Esophagus muscularis mucosa (tissue), 4 donors: ENCODE results near the gene ARHGDIB. TPM values are rescaled to one million over a fixed set of nuclear protein-coding genes. Genes with fewer than 3 reads are reported as not detected.

ENCODE experiments used
- DNase-seq: peaks from one replicate; pipeline ENCODE4 v3.0.0-alpha.2; 2017; ENCODE audit errors: extremely low spot score
- H3K27ac ChIP-seq, 4 donors: fragments of 200-600 bp; sonication (generic); replicated peaks in 1 of 4; 1 replicate in 3 of 4; 2 replicates in 1 of 4; pipeline ENCODE4 v1.5.1; 2016 to 2019; ENCODE audit warnings: mild to moderate bottlenecking in 1 of 4
- H3K27me3 ChIP-seq, 4 donors: fragments of 200-600 bp; sonication (generic); one replicate each; pipeline versions ENCODE4 v1.5.1 to v1.6.0; 2016 to 2019
- H3K36me3 ChIP-seq, 4 donors: fragments of 200-600 bp; sonication (generic); one replicate each; pipeline ENCODE4 v1.5.1; 2016 to 2019
- H3K4me1 ChIP-seq, 4 donors: fragments of 200-600 bp; sonication (generic); one replicate each; pipeline ENCODE4 v1.5.1; 2016 to 2019
- H3K4me3 ChIP-seq, 4 donors: fragments of 200-600 bp; sonication (generic); 1 replicate in 2 of 4; 2 replicates in 2 of 4; pipeline ENCODE4 v1.5.1; 2016 to 2019; ENCODE audit warnings: mild to moderate bottlenecking in 4 of 4, moderate library complexity in 1 of 4
- H3K9me3 ChIP-seq, 4 donors: fragments of 200-600 bp; sonication (generic); 1 replicate in 3 of 4; 2 replicates in 1 of 4; pipeline ENCODE4 v1.5.1; 2016 to 2019
- EP300 ChIP-seq: sonication (generic); formaldehyde crosslinking; IDR thresholded peaks from one replicate; pipeline ENCODE4 v1.6.1; 2017; ENCODE audit warnings: antibody characterized with exemption
- POLR2A ChIP-seq: fragments of 450-650 bp; IDR thresholded peaks from one replicate; pipeline ENCODE4 v1.6.1; 2017; ENCODE audit warnings: antibody characterized with exemption, moderate library complexity, mild to moderate bottlenecking, low read depth
- POLR2AphosphoS5 ChIP-seq, 2 donors: sonication (generic); formaldehyde crosslinking; IDR thresholded peaks; one replicate each; pipeline ENCODE4 v1.6.1; 2017; ENCODE audit warnings: antibody characterized with exemption in 2 of 2
- WGBS: methylation state at CpG from one replicate; pipeline ENCODE4 v1.1.5; 2018; 5-methylcytosine and 5-hydroxymethylcytosine counted together
- intact Hi-C: fragments of 100-400 bp; cut with DNase I; formaldehyde crosslinking; loops from one replicate; pipeline ENCODE4 v1.15.1; 2023
- total RNA-seq, 4 donors: library from RNA; depleted of rRNA; stranded (reverse); fragments of >200 nt; gene quantifications; one replicate each; pipeline versions ENCODE4 v1.1.0 to v1.2.1, GENCODE V29; 2016
- TF ChIP-seq, protein P1 (sequence below), 3 experiments: fragments of 200-600 bp in 2 of 3; fragments of 450-650 bp in 1 of 3; sonication (generic) in 2 of 3; IDR thresholded peaks; one replicate each; pipeline ENCODE4 v1.5.1; 2017 to 2019; ENCODE audit warnings: antibody characterized with exemption in 3 of 3, mild to moderate bottlenecking in 2 of 3, moderate library complexity in 1 of 3

Gene ARHGDIB
- total RNA-seq, 4 donors from 2014 or later = 43.6 to 123 (median 84.5) TPM

DNA sequence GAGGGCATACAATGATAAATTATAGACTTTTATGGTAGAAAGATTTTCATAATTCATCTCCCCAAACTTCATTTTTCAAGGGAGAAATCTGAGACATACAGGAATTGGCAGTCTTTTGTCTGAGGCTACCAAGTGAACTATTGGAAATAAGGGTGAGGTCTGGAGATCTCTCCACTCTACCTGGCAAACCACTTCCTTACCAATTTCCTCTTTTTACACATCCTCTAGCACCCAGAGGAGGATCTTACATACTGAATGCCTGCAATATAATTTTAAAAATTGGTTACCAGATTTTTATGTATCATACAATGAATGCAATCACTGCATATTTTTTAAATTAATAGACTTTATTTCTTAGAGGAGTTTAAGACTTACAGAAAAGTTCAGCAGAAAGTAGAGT is 18.1 kb upstream of the ARHGDIB start:
- Histone ChIP-seq H3K9me3 (no peaks in the 10 kb centered on the region), H3K27ac (no peak overlapping the region), H3K4me1 (peaks cover 0 to 4% (median 0%) of the 10 kb centered on the region in 4 donors), H3K4me3 (no peak overlapping the region), H3K27me3 (no peaks in the 10 kb centered on the region), H3K36me3 (no peaks in the 10 kb centered on the region)
- DNase-seq = no peak
- TF ChIP-seq, protein P1, sequence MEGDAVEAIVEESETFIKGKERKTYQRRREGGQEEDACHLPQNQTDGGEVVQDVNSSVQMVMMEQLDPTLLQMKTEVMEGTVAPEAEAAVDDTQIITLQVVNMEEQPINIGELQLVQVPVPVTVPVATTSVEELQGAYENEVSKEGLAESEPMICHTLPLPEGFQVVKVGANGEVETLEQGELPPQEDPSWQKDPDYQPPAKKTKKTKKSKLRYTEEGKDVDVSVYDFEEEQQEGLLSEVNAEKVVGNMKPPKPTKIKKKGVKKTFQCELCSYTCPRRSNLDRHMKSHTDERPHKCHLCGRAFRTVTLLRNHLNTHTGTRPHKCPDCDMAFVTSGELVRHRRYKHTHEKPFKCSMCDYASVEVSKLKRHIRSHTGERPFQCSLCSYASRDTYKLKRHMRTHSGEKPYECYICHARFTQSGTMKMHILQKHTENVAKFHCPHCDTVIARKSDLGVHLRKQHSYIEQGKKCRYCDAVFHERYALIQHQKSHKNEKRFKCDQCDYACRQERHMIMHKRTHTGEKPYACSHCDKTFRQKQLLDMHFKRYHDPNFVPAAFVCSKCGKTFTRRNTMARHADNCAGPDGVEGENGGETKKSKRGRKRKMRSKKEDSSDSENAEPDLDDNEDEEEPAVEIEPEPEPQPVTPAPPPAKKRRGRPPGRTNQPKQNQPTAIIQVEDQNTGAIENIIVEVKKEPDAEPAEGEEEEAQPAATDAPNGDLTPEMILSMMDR (IDR thresholded peaks at IDR 0.05) = no peak
- intact Hi-C loops = no loop called here

GRCh38 chr12:14976658-14977057 is 15.3 kb upstream of the ARHGDIB start:
- TF ChIP-seq POLR2A (no peak), POLR2AphosphoS5 (IDR thresholded peaks at IDR 0.05) (no peak), EP300 (no peak)
- TF ChIP-seq, protein P1 (IDR thresholded peaks at IDR 0.05) = no peak
- no peak overlapping the region for H3K4me3 ChIP-seq
- no peak for DNase-seq
- intact Hi-C loops = no loop called here
- no peaks in the 10 kb centered on the region for H3K27me3 ChIP-seq
- H3K27ac ChIP-seq = no peak overlapping the region
- no peaks in the 10 kb centered on the region for H3K36me3 ChIP-seq
- no peaks in the 10 kb centered on the region for H3K9me3 ChIP-seq
- WGBS = 83% methylated on average over 3 of the region's 3 CpGs
- H3K4me1 ChIP-seq = no peaks in the 10 kb centered on the region

GRCh38 chr12:14975457-14975856 is 14.1 kb upstream of the ARHGDIB start:
- H3K4me3 ChIP-seq = no peak overlapping the region
- no peaks in the 10 kb centered on the region for H3K9me3 ChIP-seq
- no peak for TF ChIP-seq EP300
- no peak for DNase-seq
- H3K36me3 ChIP-seq = no peaks in the 10 kb centered on the region
- H3K27ac ChIP-seq = no peak overlapping the region
- intact Hi-C loops = no loop called here
- no peaks in the 10 kb centered on the region for H3K4me1 ChIP-seq
- H3K27me3 ChIP-seq = no peaks in the 10 kb centered on the region
- 70% methylated on average over 4 of the region's 4 CpGs for WGBS

GRCh38 chr12:14974633-14975032 is 13.2 kb upstream of the ARHGDIB start:
- Histone ChIP-seq H3K27ac (no peak overlapping the region), H3K4me1 (no peaks in the 10 kb centered on the region), H3K4me3 (no peak overlapping the region), H3K36me3 (no peaks in the 10 kb centered on the region), H3K27me3 (no peaks in the 10 kb centered on the region), H3K9me3 (no peaks in the 10 kb centered on the region)
- WGBS = 91% methylated on average over 3 of the region's 3 CpGs
- DNase-seq = no peak
- TF ChIP-seq, protein P1 (IDR thresholded peaks at IDR 0.05) = no peak
- no peak for TF ChIP-seq POLR2A
- TF ChIP-seq EP300 = no peak
- no peak for TF ChIP-seq POLR2AphosphoS5 (IDR thresholded peaks at IDR 0.05)
- intact Hi-C loops = no loop called here

DNA sequence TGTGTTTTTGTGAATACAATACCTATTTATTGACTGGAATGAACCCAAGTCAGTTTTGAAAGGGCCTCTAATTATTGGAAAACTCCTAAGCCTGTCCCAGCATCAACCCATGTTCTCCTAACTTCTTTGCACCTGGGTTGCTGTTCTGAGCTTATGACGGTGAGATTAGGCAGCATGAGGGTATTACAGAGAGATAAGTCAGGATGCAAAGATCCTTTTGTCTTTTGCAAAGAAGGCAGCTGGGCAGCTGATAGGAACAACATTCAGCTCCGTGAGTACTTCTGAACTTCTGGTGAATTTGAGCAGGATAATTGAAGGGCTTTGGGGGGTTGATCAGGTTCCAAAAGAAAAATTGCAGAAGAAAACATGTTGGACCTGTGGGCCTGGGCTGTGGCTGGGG is 11.4 kb upstream of the ARHGDIB start, which contains the start of gene PDE6H:
Gene PDE6H, plus strand, starts transcription at position 227 of the 400 bp plus-strand sequence. CDS start 4,971 bp downstream, outside the sequence.
- intact Hi-C loops = no loop called here
- Histone ChIP-seq H3K36me3 (no peaks in the 10 kb centered on the region), H3K27ac (no peak within 1 kb of the TSS), H3K4me1 (no peaks in the 10 kb centered on the region), H3K27me3 (no peaks in the 10 kb centered on the region), H3K9me3 (no peaks in the 10 kb centered on the region), H3K4me3 (no peak within 1 kb of the TSS)
- WGBS = 93% methylated on average over 2 of the region's 2 CpGs
- TF ChIP-seq POLR2AphosphoS5 (IDR thresholded peaks at IDR 0.05) (no peak), POLR2A (no peak), EP300 (no peak)
- TF ChIP-seq, protein P1 (IDR thresholded peaks at IDR 0.05) = no peak
- no peak for DNase-seq
